Activated naive CD4-positive, alpha-beta T cell treated with anti-CD3 and anti-CD28 coated beads for 36 hours (primary cell): Measurements from ENCODE around the gene HDGFL3. TPM values are rescaled to one million over a fixed set of nuclear protein-coding genes. Genes with fewer than 3 reads are reported as not detected.
A peak's percentile ranks its signal among the peaks of the same experiment; 100 is the strongest.

Experiments used
- CTCF ChIA-PET: fragments of 350-600 bp; sonication (Branson Sonifier 250); formaldehyde crosslinking; loops from one replicate; lab custom pipeline; 2021; ENCODE audit warnings: antibody characterized with exemption; lab: Charles Lee
- DNase-seq: peaks from one replicate; pipeline ENCODE4 v3.0.0-alpha.2; 2020
- H3K27ac Mint-ChIP-seq: one replicate; pipeline ENCODE4 v1.8.0; 2021; ENCODE audit warnings: mild to moderate bottlenecking, mixed read lengths
- H3K27me3 Mint-ChIP-seq: one replicate; pipeline ENCODE4 v1.8.0; 2021; ENCODE audit warnings: low read depth, mixed read lengths
- H3K36me3 Mint-ChIP-seq: one replicate; pipeline ENCODE4 v1.8.0; 2021; ENCODE audit warnings: low read depth, mixed read lengths
- H3K4me1 Mint-ChIP-seq: one replicate; pipeline ENCODE4 v1.8.0; 2021; ENCODE audit warnings: low read depth, mixed read lengths
- H3K4me3 Mint-ChIP-seq: one replicate; pipeline ENCODE4 v1.8.0; 2021; ENCODE audit warnings: mild to moderate bottlenecking, moderate library complexity, mixed read lengths
- H3K9me3 Mint-ChIP-seq: one replicate; pipeline ENCODE4 v1.8.0; 2021; ENCODE audit warnings: mixed read lengths
- intact Hi-C: fragments of 100-400 bp; cut with micrococcal nuclease; formaldehyde crosslinking; loops from one replicate; pipeline ENCODE4 v1.15.1; 2023
- total RNA-seq, 2 experiments: library from RNA; stranded (reverse); gene quantifications; one replicate each; pipeline ENCODE4 v1.2.3, GENCODE V29; 2021

The HDGFL3 gene
- total RNA-seq, 2 experiments from 2014 or later, result 5.9 to 8.1 TPM

DNA sequence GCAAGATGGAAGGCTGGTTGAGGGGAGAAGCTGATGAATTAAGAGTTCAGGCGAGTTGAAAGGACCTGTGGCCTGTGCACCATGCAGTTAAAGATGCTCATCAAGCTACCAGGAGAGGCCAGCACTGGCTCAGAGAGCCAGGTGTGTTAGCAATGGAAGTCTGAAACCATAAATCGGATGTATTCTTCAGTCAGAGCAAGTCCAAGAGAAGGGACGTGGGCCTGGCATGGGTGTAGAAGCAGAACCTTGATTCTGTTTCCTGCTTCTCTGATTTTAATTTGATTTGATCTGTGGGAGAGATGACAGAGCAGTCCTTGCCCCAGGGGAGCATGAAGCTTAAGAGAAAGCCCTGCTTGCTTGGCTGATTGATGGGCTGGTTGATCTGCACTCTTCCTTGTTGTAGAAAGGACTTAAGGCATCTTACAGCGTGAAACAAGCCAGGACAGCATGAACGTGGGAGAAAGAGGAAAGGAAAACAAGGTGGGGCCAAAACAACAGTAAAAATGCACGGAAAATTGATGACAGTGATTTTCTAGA is 89.3 kb downstream of the HDGFL3 start:
- no peaks in the 10 kb centered on the region for H3K27me3 Mint-ChIP-seq
- no peaks in the 10 kb centered on the region for H3K36me3 Mint-ChIP-seq
- DNase-seq, result no peak

DNA sequence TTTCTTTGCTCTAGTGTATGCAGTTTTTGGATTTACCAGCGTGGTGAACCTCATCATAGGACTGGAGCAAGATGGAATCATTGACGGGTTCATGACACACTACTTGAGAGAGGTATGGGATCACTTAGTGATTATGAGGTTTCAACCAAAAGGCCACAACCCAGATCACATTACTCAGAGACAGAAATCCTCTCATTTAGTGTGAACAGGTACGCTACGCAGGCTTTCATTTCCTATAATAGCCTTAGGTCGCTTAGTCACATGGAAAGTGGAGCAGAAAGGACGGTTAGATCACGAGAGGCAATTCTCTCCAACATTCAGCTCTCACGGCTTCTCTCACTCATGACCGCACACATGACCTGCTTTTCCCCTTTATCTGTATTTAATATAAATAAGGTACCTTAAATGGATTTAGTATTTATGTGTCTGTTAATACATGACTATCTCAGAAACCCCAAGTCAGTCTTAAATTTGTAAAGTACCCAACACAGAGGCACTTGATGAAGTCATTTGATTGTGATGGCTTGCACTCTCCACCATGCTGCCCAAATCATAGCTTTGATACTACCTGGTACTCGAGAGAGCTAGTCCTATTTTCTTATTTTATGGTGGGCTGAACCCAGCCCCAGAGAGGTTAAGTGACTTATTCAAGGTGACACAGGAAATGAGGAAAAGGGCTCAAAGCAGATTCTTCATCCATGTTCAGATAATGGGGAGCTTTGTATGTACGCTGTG is 91.6 kb downstream of the HDGFL3 start:
- no peak overlapping the region for H3K27ac Mint-ChIP-seq
- H3K27me3 Mint-ChIP-seq, result peaks cover 9% of the 10 kb centered on the region
- no peak for DNase-seq
- no peaks in the 10 kb centered on the region for H3K9me3 Mint-ChIP-seq
- intact Hi-C loops, result no loop called here
- no peak overlapping the region for H3K4me3 Mint-ChIP-seq
- no peaks in the 10 kb centered on the region for H3K36me3 Mint-ChIP-seq
- no peaks in the 10 kb centered on the region for H3K4me1 Mint-ChIP-seq
- CTCF ChIA-PET, result interaction anchor here (0.6 kb wide), 1 partner anchor 1617 kb away, joined by 3 read pairs; no protein-coding TSS in a partner anchor

More for the DNA sequence above, 89.3 kb downstream of the HDGFL3 start:
- Mint-ChIP-seq H3K4me1 (no peaks in the 10 kb centered on the region), H3K27ac (no peak overlapping the region), H3K4me3 (no peak overlapping the region), H3K9me3 (no peaks in the 10 kb centered on the region)
- CTCF ChIA-PET, result no interaction called here
- intact Hi-C loops, result no loop called here

DNA sequence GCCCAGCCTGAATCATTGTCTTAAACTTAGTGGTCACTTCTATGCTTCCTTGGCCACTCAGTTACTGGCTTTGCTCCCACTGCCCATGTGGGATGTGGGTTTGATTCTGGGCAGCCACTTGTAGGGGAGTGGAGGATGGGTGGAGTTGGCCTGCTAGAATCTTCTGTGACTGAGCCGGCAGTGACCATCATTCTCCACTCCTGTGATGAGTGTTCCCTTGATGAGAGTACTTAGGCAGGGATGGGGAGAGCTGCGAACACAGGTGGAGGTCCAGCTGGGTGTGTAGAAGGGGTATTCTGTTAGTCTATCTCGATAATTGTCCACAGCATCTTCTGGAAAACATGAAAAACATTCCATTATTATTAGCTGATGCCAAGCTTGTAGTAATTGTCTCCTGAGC is 92.2 kb downstream of the HDGFL3 start:
- H3K4me3 Mint-ChIP-seq, result no peak overlapping the region
- H3K9me3 Mint-ChIP-seq, result no peaks in the 10 kb centered on the region
- CTCF ChIA-PET, result interaction anchor here (0.6 kb wide), 1 partner anchor 1618 kb away, joined by 3 read pairs; no protein-coding TSS in a partner anchor
- intact Hi-C loops, result no loop called here
- H3K4me1 Mint-ChIP-seq, result no peaks in the 10 kb centered on the region
- peaks cover 12% of the 10 kb centered on the region for H3K27me3 Mint-ChIP-seq
- no peaks in the 10 kb centered on the region for H3K36me3 Mint-ChIP-seq
- H3K27ac Mint-ChIP-seq, result no peak overlapping the region
- no peak for DNase-seq

DNA sequence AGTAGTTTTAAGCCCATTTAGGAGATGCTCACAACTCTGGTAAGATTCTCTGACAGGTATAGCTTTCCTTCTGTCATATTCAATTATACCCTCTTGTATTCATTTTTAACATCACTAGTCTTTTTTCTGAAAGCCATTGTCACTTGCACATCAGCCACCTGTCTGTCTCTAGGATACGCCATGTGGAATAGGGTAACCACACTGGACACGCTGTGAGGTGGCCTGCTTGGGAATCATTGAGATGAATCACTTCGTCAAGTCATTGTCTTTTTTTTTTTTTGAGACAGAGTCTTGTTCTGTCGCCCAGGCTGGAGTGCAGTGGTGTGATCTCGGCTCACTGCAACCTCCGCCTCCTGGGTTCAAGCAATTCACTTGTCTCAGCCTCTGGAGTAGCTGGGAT is 92.8 kb downstream of the HDGFL3 start:
- Mint-ChIP-seq H3K4me3 (no peak overlapping the region), H3K36me3 (no peaks in the 10 kb centered on the region), H3K4me1 (no peaks in the 10 kb centered on the region), H3K27me3 (peaks cover 16% of the 10 kb centered on the region), H3K27ac (no peak overlapping the region), H3K9me3 (no peaks in the 10 kb centered on the region)
- intact Hi-C loops, result no loop called here
- DNase-seq, result no peak
- CTCF ChIA-PET, result no interaction called here

DNA sequence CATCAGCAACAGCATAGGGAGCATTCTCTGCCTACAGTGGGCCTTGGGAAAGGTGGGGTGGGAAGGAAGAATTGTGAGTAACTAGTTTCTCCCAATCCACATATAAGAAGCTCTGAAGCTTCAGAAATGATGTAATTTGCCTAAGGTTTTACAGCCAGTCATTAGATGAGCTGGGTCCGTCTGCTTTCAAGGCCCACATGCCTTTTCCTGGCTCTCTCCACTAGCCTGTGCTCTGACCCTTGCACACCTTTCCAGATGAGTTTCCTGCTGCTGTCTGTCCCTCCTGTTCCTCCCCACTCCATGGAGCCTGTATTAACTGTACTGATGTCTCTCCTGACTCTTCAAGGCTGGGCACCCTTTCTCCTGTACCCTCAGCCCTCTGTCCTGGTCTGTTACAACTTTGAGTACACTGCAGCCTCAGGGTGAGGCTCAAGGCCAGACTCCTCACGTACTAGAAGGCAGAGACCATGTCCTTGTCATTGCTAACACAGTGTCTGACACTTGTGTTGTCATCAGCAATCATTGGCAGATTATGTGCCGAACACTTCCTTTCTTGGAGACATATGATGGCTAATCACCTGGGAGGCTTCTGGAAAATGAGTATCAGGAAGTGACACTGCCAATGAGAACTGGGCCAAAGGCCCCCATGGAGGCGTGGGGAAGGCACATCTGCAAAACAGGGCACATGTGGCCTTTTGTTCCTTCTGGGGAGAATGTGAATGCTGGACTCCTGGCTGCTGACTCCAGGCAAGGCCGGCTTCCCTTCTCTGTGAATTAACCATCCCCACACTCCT is 93.5 kb downstream of the HDGFL3 start:
- Mint-ChIP-seq H3K27me3 (peaks cover 23% of the 10 kb centered on the region), H3K27ac (no peak overlapping the region), H3K4me3 (no peak overlapping the region), H3K36me3 (no peaks in the 10 kb centered on the region), H3K9me3 (no peaks in the 10 kb centered on the region), H3K4me1 (peaks cover 1% of the 10 kb centered on the region)
- intact Hi-C loops, result no loop called here
- CTCF ChIA-PET, result no interaction called here
- DNase-seq, result no peak

DNA sequence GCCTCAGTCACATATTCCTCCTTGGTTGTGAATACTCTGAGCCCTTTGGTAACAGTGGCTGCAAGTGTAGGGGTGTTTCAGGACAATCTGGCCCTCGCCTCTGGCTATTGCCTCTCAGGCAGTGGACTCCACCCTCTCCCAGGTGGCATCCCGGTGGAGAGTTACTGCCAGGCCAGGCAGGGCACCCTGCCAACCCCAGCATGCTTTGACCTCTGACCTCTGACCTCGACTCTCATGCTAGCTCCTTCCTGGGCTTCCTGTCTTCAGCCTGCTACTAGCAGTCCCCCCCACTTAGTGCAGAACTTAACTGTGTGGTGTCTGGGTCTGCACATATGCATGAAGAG is 94.7 kb downstream of the HDGFL3 start:
- intact Hi-C loops, result no loop called here
- Mint-ChIP-seq H3K27me3 (peaks cover 34% of the 10 kb centered on the region), H3K27ac (no peak overlapping the region), H3K4me3 (no peak overlapping the region), H3K9me3 (no peaks in the 10 kb centered on the region), H3K4me1 (peaks cover 12% of the 10 kb centered on the region), H3K36me3 (no peaks in the 10 kb centered on the region)
- CTCF ChIA-PET, result no interaction called here
- DNase-seq, result no peak

DNA sequence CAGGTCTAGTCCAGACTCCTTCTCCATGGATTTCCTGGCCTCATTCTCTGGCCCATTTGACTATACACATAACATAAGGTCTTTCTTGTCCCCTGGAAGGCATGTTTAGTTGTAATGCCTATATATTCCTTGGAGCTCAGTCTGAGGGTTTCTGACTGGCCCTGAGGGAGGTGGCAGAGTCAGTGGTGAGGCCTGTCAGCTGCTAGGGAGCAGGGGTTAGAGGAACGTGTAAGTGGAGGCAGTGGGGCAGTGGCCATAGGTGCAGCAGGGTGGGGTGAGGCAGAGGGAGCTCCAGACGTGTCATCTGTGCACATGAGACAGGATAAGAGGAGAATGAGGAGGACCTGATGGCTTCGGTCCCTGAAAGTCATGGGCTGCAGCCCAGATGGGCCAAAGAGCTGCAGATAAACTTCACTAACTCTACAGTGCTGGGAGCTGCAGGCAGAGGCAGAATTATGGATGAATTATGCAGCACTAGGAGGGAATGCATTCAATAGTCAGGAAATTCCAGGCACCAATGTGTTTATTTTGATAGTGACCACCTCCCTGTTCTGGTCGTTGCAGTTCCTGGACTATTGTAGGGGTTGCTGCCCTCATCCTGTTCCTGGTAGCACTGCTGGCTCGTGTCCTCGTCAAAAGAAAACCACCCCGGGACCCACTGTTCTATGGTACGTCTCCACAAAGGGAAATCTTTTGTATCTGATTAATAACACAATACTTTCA is 95.2 kb downstream of the HDGFL3 start:
- peaks cover 34% of the 10 kb centered on the region for H3K27me3 Mint-ChIP-seq
- no peak overlapping the region for H3K27ac Mint-ChIP-seq
- CTCF ChIA-PET, result no interaction called here
- H3K4me1 Mint-ChIP-seq, result peaks cover 12% of the 10 kb centered on the region
- intact Hi-C loops, result no loop called here
- no peaks in the 10 kb centered on the region for H3K9me3 Mint-ChIP-seq
- no peak overlapping the region for H3K4me3 Mint-ChIP-seq
- DNase-seq, result no peak
- no peaks in the 10 kb centered on the region for H3K36me3 Mint-ChIP-seq

DNA sequence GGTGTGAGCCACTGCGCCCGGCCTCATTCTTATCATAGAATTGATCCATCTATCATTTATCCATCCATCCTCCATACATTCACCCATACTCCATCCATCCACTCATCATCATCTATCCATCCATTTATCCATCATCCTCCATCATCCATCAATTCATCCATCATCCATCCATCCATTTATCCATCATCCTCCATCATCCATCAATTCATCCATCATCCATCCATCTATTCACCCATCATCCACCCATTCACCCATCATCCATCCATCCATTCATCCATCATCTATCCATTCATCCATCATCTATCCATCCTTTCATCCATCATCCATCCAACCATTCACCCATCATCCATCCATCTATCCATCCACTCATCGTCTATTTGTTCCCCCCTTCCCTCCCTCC is 96.5 kb downstream of the HDGFL3 start:
- Mint-ChIP-seq H3K9me3 (no peaks in the 10 kb centered on the region), H3K27ac (no peak overlapping the region), H3K27me3 (peaks cover 41% of the 10 kb centered on the region), H3K4me3 (no peak overlapping the region), H3K4me1 (peaks cover 16% of the 10 kb centered on the region), H3K36me3 (no peaks in the 10 kb centered on the region)
- DNase-seq, result no peak
- intact Hi-C loops, result no loop called here
- CTCF ChIA-PET, result no interaction called here

DNA sequence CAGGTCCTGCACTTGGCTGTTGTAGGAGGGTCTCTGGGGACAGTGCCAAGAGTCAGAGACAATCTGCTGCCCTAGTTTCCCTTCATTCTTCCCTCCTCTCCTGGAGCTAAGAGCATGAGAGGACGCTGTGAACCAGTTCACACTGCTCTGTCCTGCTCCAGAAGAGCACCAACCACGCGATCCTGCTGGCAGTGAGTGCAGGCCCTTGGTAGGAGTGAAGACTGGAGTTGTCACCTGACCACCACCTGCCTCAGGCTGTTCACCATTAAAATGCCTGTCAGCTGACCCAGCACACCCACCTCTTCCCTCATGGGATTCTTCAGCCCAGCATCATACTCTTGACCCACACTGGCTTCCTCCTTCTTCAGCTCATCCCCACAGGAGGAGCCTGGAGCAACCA is 97.2 kb downstream of the HDGFL3 start:
- CTCF ChIA-PET, result no interaction called here
- H3K4me1 Mint-ChIP-seq, result peaks cover 16% of the 10 kb centered on the region
- peaks cover 46% of the 10 kb centered on the region for H3K27me3 Mint-ChIP-seq
- H3K9me3 Mint-ChIP-seq, result no peaks in the 10 kb centered on the region
- no peak overlapping the region for H3K27ac Mint-ChIP-seq
- intact Hi-C loops, result no loop called here
- no peak overlapping the region for H3K4me3 Mint-ChIP-seq
- no peak for DNase-seq
- no peaks in the 10 kb centered on the region for H3K36me3 Mint-ChIP-seq

DNA sequence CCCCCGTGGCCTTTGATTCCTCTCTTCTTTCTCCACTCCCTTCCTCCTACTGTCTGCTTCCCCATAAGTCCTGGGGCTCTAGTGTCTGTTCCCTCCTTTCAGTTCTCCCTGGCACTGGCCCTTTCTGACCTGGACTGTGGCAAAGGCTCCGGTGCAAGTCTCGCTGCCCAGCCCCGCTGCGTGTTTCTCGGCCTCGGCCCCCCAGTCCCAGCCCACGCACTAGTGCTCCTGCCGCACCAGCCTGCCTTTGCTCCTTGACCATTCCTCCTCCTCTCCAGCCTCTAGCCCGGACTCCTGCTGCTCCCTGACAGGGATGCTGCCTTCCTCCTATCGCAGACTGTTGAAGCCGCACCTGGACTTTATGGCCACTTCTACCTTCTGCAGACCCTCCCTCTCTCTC is 98.1 kb downstream of the HDGFL3 start:
- intact Hi-C loops, result loop anchor here (2.0 to 10.0 kb wide), 4 partner anchors 43 to 99 kb away; partner anchors contain the start of genes BTBD1, C15orf40 and HDGFL3
- CTCF ChIA-PET, result no interaction called here
- Mint-ChIP-seq H3K9me3 (no peaks in the 10 kb centered on the region), H3K4me1 (peaks cover 16% of the 10 kb centered on the region), H3K36me3 (no peaks in the 10 kb centered on the region), H3K27me3 (peaks cover 50% of the 10 kb centered on the region), H3K4me3 (no peak overlapping the region), H3K27ac (no peak overlapping the region)
- no peak for DNase-seq

DNA sequence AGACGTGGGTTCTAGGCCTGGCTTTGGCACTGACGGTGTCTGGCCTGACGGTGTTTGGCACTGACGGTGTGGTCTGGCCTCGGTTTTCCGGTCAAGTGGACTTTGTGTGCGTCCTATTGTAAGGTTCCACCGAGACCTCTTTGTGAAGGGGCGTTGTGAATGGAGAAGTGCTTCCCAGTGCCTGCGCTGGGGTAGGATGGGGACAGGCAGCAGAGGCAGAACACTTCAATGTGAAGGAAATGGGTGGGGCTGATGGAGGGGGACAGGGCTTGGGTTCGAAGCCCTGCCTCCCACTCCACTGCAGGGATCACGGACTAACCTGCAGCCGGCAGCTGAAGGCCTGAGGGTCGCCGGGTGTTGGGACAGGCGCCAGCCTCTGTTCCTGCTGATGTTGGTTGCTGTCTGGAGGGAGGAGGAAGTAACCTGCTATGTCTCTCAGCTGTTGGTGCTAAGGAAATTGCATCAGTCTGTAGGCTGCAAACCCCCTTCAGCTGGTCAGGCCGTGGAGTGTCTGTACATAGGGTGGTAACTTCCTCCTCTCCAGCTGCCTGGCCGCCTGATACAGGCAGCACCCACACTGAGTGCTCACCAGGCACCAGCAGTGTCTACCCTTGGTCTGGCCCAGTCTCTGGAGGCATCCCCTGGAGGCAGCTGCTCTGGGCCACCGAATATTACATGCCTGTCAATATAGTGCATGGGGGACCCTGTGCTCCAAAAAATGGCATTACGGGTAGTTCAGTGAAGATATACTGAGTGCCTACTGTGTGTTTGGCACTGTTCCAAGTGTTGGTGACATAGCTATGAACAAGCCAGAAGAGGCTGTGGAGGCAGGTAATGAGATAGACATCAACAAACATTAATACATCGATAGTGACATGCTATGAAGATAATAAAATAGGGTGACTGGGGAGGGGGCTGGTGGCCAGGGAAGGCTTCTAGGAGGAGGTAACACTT is 99.1 kb downstream of the HDGFL3 start:
- no peak overlapping the region for H3K27ac Mint-ChIP-seq
- CTCF ChIA-PET, result interaction anchor here (0.5 to 0.6 kb wide), 2 partner anchors 8 to 92 kb away, joined by 3 read pairs; no protein-coding TSS in a partner anchor
- peaks cover 58% of the 10 kb centered on the region for H3K27me3 Mint-ChIP-seq
- peak overlapping the region; percentile 81 for H3K4me3 Mint-ChIP-seq
- H3K9me3 Mint-ChIP-seq, result no peaks in the 10 kb centered on the region
- DNase-seq, result peak; percentile 39
- peaks cover 16% of the 10 kb centered on the region for H3K4me1 Mint-ChIP-seq
- no peaks in the 10 kb centered on the region for H3K36me3 Mint-ChIP-seq
- intact Hi-C loops, result loop anchor here (2.0 to 10.0 kb wide), 4 partner anchors 42 to 99 kb away; partner anchors contain the start of genes BTBD1, C15orf40 and HDGFL3
